OCI-LY7 (cell line): Measurements from ENCODE around the gene ICOSLG. TPM values are rescaled to one million over a fixed set of nuclear protein-coding genes. Genes with fewer than 3 reads are reported as not detected.
A peak's percentile ranks its signal among the peaks of the same experiment; 100 is the strongest.
"Not testable (repeated sequence)": the region's sequence is repeated elsewhere in the genome, so short reads cannot be mapped to it uniquely, and the experiment has no call there.

Experiments used
- BruUV-seq: library from RNA; stranded (reverse); fragments of 400-500 nt; replicated peaks from 2 replicates; lab custom pipeline; 2021; lab: Mats Ljungman, UMichigan
- CTCF ChIA-PET: fragments of 300-600 bp; sonication (Branson Sonifier 250); formaldehyde crosslinking; loops from one replicate; lab custom pipeline; 2022; ENCODE audit warnings: antibody characterized with exemption; ENCODE audit not compliant: unreplicated experiment; lab: Charles Lee
- POLR2A ChIA-PET: fragments of 300-600 bp; sonication (Branson Sonifier 250); formaldehyde crosslinking; loops from one replicate; lab custom pipeline; 2022; ENCODE audit warnings: antibody characterized with exemption; lab: Charles Lee
- DNase-seq: peaks from one replicate; pipeline ENCODE4 v3.0.0-alpha.2; 2015; ENCODE audit warnings: low spot score
- H2AFZ ChIP-seq: fragments of 200-600 bp; sonication (generic), shearing (Covaris generic); 2 replicates; pipeline ENCODE4 v1.6.1; 2014; ENCODE audit warnings: mild to moderate bottlenecking, antibody characterized with exemption, low read length, moderate library complexity
- H3K27ac ChIP-seq: fragments of 200-600 bp; sonication (generic); 2 replicates; pipeline ENCODE4 v1.5.1; 2014; ENCODE audit warnings: mixed run types, low read depth, mild to moderate bottlenecking, moderate library complexity, low read length, inconsistent platforms; ENCODE audit not compliant: poor library complexity, severe bottlenecking
- H3K36me3 ChIP-seq: fragments of 200-600 bp; sonication (generic); 2 replicates; pipeline ENCODE4 v1.6.1; 2014; ENCODE audit warnings: mild to moderate bottlenecking, antibody characterized with exemption, low read length, moderate library complexity, mixed read lengths; ENCODE audit not compliant: insufficient read depth
- H3K4me1 ChIP-seq: fragments of 200-600 bp; sonication (generic); 2 replicates; pipeline ENCODE4 v1.5.1; 2014; ENCODE audit warnings: mild to moderate bottlenecking, low read length; ENCODE audit not compliant: insufficient read depth, poor library complexity, severe bottlenecking
- H3K4me2 ChIP-seq: fragments of 200-600 bp; sonication (generic); 2 replicates; pipeline ENCODE4 v1.6.1; 2014; ENCODE audit warnings: mild to moderate bottlenecking, low read length
- H3K4me3 ChIP-seq: fragments of 200-600 bp; sonication (generic); 2 replicates; pipeline ENCODE4 v1.5.1; 2014; ENCODE audit warnings: mild to moderate bottlenecking, low read depth, low read length; ENCODE audit not compliant: poor library complexity, severe bottlenecking
- H3K79me2 ChIP-seq: fragments of 200-600 bp; sonication (generic); 2 replicates; pipeline ENCODE4 v1.6.1; 2016; ENCODE audit warnings: low read depth, mild to moderate bottlenecking, low read length, moderate library complexity, mixed read lengths; ENCODE audit not compliant: insufficient read depth
- H3K9me2 ChIP-seq: fragments of 200-600 bp; sonication (generic); 2 replicates; pipeline ENCODE4 v1.6.1; 2016; ENCODE audit warnings: mild to moderate bottlenecking, low read length, mixed read lengths; ENCODE audit not compliant: insufficient read depth
- H3K9me3 ChIP-seq: fragments of 200-600 bp; sonication (generic); 2 replicates; pipeline ENCODE4 v1.6.1; 2014; ENCODE audit warnings: mild to moderate bottlenecking, mixed run types, low read length, mixed read lengths
- H4K20me1 ChIP-seq: fragments of 200-600 bp; sonication (generic); 2 replicates; pipeline ENCODE4 v1.6.1; 2014; ENCODE audit warnings: mild to moderate bottlenecking, antibody characterized with exemption, low read length, moderate library complexity, mixed read lengths; ENCODE audit not compliant: insufficient read depth
- intact Hi-C: fragments of 100-400 bp; cut with micrococcal nuclease; formaldehyde crosslinking; loops from one replicate; pipeline ENCODE4 v1.10.0; 2022; ENCODE audit not compliant: unreplicated experiment
- total RNA-seq, 2 experiments: library from RNA; depleted of rRNA in 1 of 2; stranded (reverse); fragments of >200 nt in 1 of 2; shearing (Covaris generic) in 1 of 2; gene quantifications; 2 replicates each; pipeline ENCODE4 v1.2.3, GENCODE V29; 2014 to 2022

ICOSLG gene
- total RNA-seq, 2 experiments from 2014 or later, result 5.2 to 8.3 TPM

DNA sequence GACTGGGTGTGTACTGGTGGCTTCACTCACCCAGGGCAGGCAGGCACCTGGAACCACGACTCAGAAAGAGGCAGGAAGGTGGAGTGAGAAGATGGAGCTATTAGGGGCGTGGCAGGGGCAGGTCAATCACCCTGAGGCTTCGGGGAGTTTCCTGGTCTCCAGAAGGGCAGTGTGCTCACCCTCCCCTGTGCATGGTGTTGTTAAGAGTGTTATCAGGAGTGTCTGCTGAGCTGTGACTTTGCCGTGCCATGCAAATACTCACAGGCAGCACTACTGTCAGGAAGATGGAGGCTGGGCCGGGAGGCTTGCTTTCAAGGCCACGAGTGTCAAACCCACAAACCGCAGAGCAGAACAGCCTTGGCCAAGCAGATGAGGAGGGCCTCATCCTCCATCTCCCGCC lies 22.3 kb downstream of the ICOSLG start:
- H3K9me3 ChIP-seq, H3K4me2 ChIP-seq, H3K4me1 ChIP-seq, POLR2A ChIA-PET, BruUV-seq, H3K9me2 ChIP-seq, H2AFZ ChIP-seq, H3K27ac ChIP-seq, H3K36me3 ChIP-seq, H4K20me1 ChIP-seq, DNase-seq, CTCF ChIA-PET, H3K4me3 ChIP-seq, H3K79me2 ChIP-seq, intact Hi-C loops: not testable (repeated sequence)

GRCh38 chr21:44211978-44212377 lies 28.8 kb downstream of the ICOSLG start:
- H2AFZ ChIP-seq, BruUV-seq, CTCF ChIA-PET, H3K79me2 ChIP-seq, H4K20me1 ChIP-seq, POLR2A ChIA-PET, H3K9me3 ChIP-seq, DNase-seq, H3K4me1 ChIP-seq, H3K4me3 ChIP-seq, H3K4me2 ChIP-seq, H3K27ac ChIP-seq, H3K36me3 ChIP-seq, H3K9me2 ChIP-seq, intact Hi-C loops: not testable (repeated sequence)

GRCh38 chr21:44211574-44211973 lies 29.2 kb downstream of the ICOSLG start:
- DNase-seq, H3K4me3 ChIP-seq, H2AFZ ChIP-seq, intact Hi-C loops, H3K4me2 ChIP-seq, H3K4me1 ChIP-seq, H4K20me1 ChIP-seq, H3K36me3 ChIP-seq, H3K27ac ChIP-seq, POLR2A ChIA-PET, H3K9me2 ChIP-seq, H3K9me3 ChIP-seq, BruUV-seq, CTCF ChIA-PET, H3K79me2 ChIP-seq: not testable (repeated sequence)

- POLR2A ChIA-PET, result not testable (repeated sequence)
- peak overlapping the region; percentile 47 for H3K27ac ChIP-seq
These were observed 32.7 kb downstream of the ICOSLG start for GRCh38 chr21:44207860-44208646.

GRCh38 chr21:44206698-44207676 lies 33.8 kb downstream of the ICOSLG start:
- intact Hi-C loops, H3K27ac ChIP-seq, H3K4me3 ChIP-seq, H3K9me3 ChIP-seq, H3K4me2 ChIP-seq, BruUV-seq, H2AFZ ChIP-seq, H3K36me3 ChIP-seq, H3K4me1 ChIP-seq, CTCF ChIA-PET, POLR2A ChIA-PET, H3K9me2 ChIP-seq, H4K20me1 ChIP-seq, DNase-seq, H3K79me2 ChIP-seq: not testable (repeated sequence)

More at GRCh38 chr21:44207860-44208646, 32.7 kb downstream of the ICOSLG start:
- CTCF ChIA-PET, H3K79me2 ChIP-seq, H3K9me3 ChIP-seq, H3K4me1 ChIP-seq, intact Hi-C loops, H3K36me3 ChIP-seq, H2AFZ ChIP-seq, BruUV-seq, H3K9me2 ChIP-seq, H3K4me3 ChIP-seq, DNase-seq, H4K20me1 ChIP-seq: not testable (repeated sequence)
- H3K4me2 ChIP-seq, result peak overlapping the region; percentile 50; the same call in 1 of the 2 replicates

DNA sequence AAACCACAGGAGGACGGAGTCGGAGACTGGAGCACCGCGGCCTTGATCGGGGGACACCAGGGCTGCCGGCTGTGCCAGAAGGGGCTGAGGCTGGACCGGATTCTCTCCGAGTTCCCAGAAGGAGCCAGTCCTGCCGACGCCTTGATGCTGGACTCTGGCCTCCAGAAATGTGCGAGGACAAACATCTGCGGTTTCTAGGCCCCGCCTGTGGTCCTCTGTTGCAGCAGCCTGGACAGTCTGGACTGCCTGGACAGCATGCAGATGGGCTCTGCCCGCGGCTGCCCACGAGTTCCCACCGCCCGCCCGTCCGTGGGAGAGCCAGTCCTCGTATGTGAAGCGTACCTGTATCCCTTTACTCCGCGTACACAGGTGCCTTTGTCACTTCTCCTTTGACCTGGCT lies 34.6 kb downstream of the ICOSLG start:
- H3K4me1 ChIP-seq, POLR2A ChIA-PET, H3K36me3 ChIP-seq, CTCF ChIA-PET, H3K4me2 ChIP-seq, H3K27ac ChIP-seq, H3K9me2 ChIP-seq, H3K4me3 ChIP-seq, H3K9me3 ChIP-seq, H3K79me2 ChIP-seq, intact Hi-C loops, DNase-seq, BruUV-seq, H2AFZ ChIP-seq, H4K20me1 ChIP-seq: not testable (repeated sequence)
